ENCODE results near the gene PCDHAC1.

- TF ChIP-seq EZH2 (IDR thresholded peaks at IDR 0.05; ENCODE audit: borderline replicate concordance, low read depth, low read length, poor library complexity, severe bottlenecking): no peak
- TF ChIP-seq, protein P1, sequence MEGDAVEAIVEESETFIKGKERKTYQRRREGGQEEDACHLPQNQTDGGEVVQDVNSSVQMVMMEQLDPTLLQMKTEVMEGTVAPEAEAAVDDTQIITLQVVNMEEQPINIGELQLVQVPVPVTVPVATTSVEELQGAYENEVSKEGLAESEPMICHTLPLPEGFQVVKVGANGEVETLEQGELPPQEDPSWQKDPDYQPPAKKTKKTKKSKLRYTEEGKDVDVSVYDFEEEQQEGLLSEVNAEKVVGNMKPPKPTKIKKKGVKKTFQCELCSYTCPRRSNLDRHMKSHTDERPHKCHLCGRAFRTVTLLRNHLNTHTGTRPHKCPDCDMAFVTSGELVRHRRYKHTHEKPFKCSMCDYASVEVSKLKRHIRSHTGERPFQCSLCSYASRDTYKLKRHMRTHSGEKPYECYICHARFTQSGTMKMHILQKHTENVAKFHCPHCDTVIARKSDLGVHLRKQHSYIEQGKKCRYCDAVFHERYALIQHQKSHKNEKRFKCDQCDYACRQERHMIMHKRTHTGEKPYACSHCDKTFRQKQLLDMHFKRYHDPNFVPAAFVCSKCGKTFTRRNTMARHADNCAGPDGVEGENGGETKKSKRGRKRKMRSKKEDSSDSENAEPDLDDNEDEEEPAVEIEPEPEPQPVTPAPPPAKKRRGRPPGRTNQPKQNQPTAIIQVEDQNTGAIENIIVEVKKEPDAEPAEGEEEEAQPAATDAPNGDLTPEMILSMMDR (conservative IDR thresholded peaks at IDR 0.05; ENCODE audit: low read depth, low read length): no peak
These were observed 40.5 kb downstream of the PCDHAC1 start, which contains the start of gene PCDHAC2 for GRCh38 chr5:140966293-140967225.

Measured in A673 (cell line).